Mammary epithelial cell (primary cell): ENCODE measurements around the gene LRCOL1.
A peak's percentile ranks its signal among the peaks of the same experiment; 100 is the strongest.

Source experiments
- CTCF ChIP-seq, 2 donors: IDR thresholded peaks in 1 of 2; conservative IDR thresholded peaks in 1 of 2; 2 replicates each; pipeline ENCODE4 v1.5.1; 2011 to 2012; ENCODE audit warnings: inconsistent platforms in 2 of 2, low read length in 2 of 2, mild to moderate bottlenecking in 2 of 2, control low read depth in 1 of 2, low read depth in 1 of 2; ENCODE audit not compliant: insufficient read depth in 1 of 2; ENCODE audit errors: extremely low read depth in 1 of 2
- EZH2 ChIP-seq: IDR thresholded peaks from 2 replicates; pipeline ENCODE4 v1.6.1; 2012; ENCODE audit warnings: low read length, inconsistent platforms, borderline replicate concordance

GRCh38 chr12:132600048-132601032, 10.0 kb downstream of the LRCOL1 start:
- peak; percentile 47 to 80 for TF ChIP-seq CTCF (conservative IDR thresholded peaks at IDR 0.05 in 1 of 2, IDR thresholded peaks at IDR 0.05 in 1 of 2; ENCODE audit: extremely low read depth in 1 of 2, insufficient read depth in 1 of 2, low read depth in 1 of 2, low read length in 2 of 2)
- no peak for TF ChIP-seq EZH2
